Activated CD4-positive, alpha-beta T cell treated with anti-CD3 and anti-CD28 coated beads, Interleukin-2, amount 50 U/mL, for 4 hours (primary cell): Measurements from ENCODE around the gene ENOX2.

Experiments
- DNase-seq, 2 experiments: peaks; one replicate each; pipeline ENCODE4 v3.0.0-alpha.2; 2020

The ENOX2 gene

DNA sequence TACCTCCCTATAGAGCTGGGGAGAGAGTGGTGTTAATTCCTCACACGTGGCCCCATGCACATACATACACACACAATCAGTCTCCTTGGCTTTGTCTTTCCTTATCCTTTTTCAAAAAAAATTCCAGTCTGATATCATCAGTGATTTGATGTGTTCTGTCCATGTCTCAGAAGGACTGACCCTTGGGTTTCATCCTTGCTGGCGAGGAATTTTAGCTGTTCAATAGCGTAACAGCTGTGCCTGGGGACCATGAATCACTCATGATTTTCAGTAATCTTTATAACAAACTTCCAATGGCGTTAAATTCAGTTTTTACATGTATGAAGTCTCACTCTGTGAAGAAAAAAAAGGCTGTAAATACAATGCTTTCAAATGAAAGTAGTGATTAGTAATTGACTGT lies 296.6 kb downstream of the ENOX2 start:
- no peak for DNase-seq

DNA sequence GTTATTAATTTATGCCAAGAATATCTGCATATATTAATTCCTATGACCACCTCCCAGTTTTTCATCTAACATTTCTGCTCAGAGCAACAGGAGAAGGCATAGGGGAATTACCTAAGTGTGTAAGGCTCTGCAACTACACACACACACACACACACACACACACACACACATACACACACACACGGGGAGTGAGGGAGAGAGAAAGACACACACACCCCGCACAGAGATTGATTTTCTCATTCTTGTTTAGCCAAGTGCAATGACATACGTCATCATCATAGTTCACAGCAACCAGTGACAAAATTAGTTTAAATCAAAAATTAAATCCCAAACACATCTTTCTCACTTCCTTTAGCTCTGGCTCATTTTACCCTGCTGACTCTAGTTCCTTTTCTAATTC lies 298.1 kb downstream of the ENOX2 start:
- no peak for DNase-seq

DNA sequence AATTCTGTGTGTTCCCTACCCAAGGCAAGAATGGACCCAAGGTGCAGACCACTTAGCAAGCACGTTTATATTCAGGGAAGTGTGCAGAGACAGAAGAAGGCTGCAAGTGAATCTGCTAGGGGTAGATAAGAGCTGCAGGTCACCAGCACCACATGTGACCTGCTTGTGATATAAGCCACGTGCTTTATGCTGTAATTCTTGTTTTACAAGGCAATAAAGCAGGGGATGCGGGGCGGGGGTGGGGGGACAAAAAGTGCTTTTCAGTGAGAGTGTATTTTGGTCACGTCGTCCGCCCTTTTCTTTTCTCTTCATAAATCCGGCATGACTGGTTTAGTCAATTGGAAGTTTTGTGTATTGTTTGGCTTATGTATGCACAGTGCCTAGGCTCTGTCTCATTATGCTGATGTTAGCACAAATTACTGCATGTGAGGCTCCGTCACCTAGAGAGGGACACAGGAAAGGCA lies 308.5 kb downstream of the ENOX2 start:
- no peak for DNase-seq

DNA sequence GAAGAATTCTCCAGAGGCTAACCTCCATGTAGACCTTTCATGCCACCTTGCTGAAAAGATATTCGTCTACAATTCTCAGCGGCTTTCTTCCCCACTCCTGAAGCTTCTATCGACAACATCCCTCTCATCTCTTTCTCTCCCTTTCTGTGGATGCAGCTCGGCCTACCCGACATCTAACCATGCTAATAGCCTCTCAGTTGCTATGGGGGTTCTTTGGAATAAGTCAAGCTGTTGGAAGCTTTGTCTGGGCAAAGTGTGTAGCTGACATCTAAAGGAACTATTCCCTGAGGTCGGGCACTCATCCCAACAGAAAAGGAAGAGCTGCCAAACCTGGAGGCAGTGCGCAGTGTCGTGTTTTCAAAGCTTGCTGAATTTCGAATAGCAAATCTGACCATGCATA lies 309.1 kb downstream of the ENOX2 start:
- DNase-seq = no peak

DNA sequence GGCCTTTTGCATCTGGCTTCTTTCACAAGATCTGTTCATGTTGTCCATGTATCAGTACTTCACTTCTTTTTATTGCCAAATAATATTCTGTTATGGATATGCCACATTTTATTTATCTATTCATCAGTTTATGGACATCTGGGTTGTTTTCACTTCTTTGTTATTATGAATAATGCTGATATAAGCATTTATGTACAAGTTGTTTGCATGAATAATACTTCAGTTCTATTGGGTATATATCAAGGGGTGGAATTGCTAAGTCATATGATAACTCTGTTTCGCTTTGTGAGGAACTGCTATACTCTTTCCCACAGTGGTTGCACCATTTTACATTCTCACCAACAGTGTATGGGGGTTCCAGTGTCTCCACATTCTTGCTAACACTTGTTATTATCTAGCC lies 310.8 kb downstream of the ENOX2 start:
- no peak for DNase-seq

DNA sequence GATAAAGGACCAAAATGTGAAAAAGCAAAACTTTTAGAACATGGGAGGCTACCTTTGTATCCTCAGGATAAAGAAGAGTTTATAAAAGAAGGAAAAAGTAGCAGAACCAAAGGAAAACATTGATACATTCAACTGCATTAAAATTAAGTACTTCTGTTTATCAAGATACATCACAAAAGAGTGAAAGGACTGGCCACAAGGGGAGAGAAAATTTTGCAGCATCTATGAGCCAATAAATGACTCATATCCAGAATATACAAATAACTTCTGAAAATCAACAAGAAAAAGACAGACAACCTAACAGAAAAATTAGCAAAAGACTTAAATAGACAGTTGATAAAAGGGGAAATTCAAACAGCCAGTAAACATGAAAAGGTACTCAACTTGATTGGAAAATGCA lies 324.1 kb downstream of the ENOX2 start:
- DNase-seq = no peak

DNA sequence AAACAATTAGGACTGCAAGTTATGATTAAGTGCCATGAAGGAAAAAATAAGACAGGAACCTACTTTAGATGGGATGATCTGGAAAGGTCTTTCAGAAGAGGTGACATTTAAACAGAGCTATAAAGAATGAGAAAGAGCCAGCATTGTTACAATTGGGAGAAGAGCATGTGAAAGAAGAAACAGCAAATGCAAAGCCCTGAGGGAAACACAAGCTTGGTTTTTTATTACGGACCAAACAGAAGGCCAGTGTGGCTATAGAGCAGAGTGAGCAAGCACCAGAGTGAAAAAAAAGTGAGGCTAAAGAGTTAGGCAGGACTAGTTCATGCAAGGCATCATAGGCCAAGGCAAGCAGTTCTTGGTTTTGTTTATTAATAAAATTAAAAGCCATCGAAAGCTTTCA lies 325.6 kb downstream of the ENOX2 start:
- no peak for DNase-seq

DNA sequence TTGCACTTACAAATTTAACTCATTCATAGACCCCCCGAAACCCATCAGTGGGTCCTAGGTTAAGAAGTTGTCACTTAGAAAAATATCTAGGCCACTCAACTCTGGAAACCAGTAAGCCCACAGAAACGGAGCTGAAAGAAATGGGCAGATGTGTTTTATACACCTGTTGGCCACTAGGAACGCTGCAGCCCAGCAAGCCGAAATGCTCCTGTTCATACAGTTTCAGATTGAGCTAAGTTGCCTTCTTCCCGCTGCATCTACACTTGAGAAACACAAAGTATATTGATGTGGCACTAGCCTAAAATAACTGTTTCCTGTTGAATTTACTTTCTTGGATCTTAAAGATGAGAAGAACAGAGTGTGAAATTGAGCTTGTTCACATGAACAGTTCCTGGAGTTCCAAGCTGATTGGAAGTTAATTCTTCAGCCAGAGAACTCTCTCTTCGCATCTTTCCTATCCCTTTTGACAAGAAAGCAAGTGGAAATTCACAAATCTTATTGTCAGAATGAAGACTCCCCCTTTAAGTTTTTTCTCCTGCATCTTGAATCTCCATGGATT lies 327.1 kb downstream of the ENOX2 start:
- DNase-seq = peak in 1 of 2 experiments; percentile 0
